ENCODE results near the gene PES1.

DNA sequence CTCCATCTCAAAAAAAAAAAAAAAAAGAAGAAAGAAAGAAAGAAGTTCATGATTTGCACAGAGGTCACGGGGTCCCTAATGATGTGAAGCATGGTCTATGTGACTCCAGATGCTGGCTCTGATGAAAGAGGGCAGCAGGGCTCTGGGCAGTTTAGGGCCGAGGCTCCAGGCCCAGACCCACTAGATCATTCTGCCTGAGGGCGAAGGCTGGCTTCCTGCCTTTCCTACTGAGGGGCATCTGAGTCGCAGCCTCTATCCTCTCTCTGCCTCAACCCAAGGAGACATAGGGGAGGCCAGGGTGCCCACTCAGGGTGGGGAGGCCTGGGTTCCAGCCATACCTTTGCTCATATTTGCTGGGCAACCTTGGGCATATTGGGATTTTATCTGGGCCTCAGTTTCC, 48.7 kb upstream of the PES1 start:
- TF ChIP-seq, protein P1, sequence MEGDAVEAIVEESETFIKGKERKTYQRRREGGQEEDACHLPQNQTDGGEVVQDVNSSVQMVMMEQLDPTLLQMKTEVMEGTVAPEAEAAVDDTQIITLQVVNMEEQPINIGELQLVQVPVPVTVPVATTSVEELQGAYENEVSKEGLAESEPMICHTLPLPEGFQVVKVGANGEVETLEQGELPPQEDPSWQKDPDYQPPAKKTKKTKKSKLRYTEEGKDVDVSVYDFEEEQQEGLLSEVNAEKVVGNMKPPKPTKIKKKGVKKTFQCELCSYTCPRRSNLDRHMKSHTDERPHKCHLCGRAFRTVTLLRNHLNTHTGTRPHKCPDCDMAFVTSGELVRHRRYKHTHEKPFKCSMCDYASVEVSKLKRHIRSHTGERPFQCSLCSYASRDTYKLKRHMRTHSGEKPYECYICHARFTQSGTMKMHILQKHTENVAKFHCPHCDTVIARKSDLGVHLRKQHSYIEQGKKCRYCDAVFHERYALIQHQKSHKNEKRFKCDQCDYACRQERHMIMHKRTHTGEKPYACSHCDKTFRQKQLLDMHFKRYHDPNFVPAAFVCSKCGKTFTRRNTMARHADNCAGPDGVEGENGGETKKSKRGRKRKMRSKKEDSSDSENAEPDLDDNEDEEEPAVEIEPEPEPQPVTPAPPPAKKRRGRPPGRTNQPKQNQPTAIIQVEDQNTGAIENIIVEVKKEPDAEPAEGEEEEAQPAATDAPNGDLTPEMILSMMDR (IDR thresholded peaks at IDR 0.05) = no peak
- TF ChIP-seq EP300 (IDR thresholded peaks at IDR 0.05) = no peak
